GM21447 (cell line): Measurements from ENCODE around the gene PRR7.

Experiments
- ATAC-seq: cut with Tn5 transposase; IDR thresholded peaks from one replicate; pipeline ENCODE4 v1.9.1; 2021; ENCODE audit not compliant: unreplicated experiment

PRR7 gene

DNA sequence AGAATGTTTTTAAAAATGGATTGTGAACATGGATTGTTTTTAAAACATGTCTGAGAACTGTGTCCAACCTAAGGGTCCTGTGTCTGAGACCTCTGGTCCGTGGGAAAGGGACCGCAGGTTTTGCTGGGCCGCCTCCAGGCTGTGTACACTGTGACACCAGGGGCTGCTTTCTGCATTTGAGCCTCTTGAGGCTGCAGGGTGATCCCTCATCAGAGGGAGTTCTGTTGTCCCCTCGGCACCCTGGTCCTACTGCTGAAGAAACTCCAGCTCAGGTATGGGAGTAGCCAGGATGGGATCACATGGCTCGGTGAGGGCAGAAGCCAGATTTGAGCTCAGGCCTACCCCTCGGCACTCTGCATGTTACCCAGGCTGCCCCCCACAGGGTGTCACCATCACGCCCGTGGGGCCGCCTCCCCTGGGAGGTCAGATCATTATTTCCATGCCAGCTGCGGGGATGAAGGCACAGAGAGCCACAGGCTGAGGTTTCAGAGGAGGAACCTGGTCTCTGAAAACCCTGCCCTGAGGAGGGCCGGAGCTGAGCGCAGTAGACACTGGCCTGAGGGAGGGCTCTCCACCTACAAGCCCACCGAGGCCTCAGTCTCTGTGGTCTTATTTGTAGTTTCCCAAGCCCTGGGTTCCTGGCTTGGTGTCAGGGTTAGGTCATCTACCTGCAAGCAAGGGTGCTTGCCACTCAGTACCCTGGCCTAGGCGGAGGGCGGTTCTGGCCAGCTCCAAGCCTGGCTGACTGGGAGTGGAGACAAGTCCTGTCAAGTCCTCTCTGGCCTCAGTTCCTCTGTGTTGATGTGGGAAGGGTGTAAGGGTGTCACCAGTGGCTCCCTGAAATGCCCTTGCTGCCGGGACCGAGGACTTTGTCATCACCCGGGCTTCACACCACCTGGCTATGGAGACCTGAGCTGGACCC lies 2.8 kb downstream of the PRR7 start:
- no peak for ATAC-seq

DNA sequence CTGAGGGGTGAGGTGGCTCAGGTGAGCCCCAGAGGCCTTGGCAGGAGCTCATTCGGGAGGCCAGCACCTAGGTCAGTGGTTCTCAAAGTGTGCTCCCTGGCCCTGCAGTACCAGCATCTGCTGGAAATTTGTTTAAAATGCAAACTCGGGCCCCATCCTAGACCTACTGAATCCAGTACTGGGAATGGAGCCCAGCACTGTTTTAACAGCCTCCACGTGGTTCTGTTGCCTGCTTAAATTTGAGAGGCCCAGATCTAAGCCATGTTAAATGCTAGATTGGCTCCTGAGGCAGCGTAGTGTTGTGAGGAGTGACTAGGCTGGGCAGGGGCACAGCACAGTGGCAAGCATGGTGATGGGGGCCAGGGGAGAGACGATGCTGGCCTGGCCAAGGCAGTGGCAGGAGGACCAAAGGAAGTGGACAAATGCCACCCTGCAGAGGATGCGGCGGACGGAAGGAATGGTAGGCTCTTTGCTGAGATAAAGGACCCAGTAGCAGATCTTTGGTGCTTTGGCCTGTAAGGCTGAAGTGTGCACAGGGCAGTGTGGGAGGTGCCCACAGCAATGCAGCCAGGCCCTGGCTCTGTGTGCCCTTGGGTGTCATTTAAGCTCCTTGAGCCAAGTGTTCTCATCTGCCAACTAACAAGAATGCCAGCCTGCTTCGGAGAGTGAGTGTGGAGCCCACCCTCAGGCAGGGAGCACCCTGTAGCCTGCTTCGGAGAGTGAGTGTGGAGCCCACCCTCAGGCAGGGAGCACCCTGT lies 4.2 kb downstream of the PRR7 start:
- no peak for ATAC-seq

DNA sequence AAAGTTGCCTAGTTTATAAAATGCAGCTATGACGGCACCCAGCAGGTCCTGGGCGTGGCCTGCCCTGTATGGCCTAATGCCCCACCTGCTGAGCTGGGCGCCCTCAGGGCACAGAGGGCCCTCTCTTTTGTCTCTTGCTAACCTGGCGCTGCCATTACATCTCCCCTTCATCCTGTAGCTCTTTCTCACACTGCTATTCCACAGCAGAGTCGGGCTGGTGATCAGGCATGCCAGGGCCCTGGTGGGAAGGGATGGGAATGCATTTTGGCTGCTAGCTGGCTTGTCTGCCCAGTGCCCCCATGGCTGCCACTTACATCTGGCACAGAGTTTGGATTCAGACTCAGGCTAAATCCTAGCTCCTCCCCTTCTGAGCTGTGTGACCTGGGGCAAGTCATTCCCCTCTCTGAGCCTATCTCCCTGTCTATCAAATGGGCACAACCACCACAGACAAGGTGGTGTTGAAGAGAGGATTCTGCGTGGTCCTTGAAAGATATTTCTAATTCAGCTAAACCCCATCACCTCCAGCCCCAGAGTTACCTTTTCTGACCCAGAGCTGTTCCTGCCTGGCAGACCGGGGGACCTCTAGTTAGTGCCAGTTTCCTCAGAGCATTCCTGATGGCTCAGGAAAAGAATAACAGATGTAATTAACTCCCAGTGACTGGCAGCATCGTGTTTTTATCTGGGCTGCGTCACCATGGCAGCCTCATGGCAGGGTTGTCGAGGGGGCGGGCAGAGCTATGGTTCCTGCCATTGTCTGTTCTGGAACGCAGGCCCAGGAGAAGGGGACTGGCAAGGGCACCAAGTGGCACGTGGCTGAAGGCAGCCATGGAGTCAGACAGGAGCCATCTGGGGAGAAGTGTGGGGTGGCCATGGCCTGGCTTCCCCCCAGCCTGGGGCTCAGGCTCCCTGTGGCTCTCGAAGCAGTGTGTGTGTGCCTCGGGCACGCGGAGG lies 6.3 kb downstream of the PRR7 start:
- ATAC-seq, result no peak

DNA sequence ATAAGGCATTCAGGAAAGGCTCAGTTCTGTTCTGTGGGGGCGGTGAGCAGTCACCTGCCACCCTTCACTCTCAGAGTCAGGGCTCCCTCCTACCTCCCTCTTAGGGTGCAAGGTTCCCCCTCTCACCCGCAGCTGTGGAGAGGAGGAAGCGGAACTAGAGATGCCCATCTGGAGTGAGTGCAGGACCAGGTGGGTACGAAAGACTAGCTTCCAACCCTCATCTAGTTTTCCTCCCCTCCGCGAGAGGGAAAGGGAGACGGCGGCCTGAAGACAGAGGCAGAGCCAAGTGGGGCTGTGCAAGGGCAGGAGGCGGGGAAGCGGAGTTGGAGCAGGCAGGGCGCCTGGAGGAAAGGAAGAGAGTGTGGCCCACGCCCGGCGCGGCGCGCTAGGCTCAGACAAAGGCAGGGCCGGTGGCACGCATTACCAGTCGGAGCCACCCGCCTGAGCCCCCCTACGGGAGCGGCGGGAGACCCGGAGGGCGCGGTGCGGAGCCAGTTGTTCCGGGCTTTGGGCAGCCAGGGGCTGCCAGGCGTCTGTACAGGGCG lies 7.3 kb downstream of the PRR7 start:
- peak; percentile 3 for ATAC-seq

DNA sequence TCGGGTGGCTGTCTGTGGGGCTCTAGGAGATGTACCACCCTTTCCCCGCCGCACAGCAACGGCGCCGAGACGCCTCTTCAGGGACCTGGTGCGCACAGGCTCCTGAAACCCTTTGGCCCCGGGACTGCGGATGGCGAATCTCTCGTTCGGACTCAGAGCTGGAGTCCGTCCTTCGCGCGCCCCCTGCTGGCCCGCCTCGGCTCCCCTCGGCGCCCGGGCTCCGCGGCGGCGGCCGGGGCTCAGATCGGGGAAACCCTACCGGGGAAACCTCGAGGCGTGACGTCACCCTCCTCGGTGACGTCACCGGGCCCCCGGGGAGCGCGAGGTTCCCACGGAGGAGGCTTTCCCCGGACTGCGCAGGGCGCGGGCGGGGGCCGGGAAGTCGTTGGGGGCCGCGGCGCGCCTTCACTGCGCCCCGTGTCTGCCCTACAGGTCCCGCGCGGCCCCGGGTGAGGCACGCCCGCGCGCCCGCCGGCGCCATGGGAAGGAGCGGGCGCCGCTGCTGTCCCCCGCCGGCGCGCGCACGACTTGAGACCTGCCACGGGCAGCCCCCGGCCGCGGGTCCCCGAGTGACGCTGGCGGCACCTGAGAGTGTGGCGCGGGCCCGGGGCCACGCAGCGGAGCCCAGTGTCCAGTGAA lies 7.9 kb downstream of the PRR7 start:
- ATAC-seq, result peak; percentile 43

DNA sequence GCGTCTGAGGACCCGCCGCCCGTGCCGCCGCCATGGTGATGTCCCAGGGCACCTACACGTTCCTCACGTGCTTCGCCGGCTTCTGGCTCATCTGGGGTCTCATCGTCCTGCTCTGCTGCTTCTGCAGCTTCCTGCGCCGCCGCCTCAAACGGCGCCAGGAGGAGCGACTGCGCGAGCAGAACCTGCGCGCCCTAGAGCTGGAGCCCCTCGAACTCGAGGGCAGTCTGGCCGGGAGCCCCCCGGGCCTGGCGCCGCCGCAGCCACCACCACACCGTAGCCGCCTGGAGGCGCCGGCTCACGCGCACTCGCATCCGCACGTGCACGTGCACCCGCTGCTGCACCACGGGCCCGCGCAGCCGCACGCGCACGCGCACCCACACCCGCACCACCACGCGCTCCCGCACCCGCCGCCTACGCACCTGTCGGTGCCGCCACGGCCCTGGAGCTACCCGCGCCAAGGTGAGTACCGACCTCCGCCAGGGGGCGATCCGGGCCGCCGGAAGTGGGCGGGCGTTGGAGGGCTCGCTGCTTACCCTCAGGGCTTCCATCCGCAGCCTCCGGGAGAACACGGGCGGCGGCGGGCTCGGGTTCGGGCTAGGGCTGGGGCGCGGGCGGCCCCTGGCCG lies 8.5 kb downstream of the PRR7 start:
- ATAC-seq, result peak; percentile 44

DNA sequence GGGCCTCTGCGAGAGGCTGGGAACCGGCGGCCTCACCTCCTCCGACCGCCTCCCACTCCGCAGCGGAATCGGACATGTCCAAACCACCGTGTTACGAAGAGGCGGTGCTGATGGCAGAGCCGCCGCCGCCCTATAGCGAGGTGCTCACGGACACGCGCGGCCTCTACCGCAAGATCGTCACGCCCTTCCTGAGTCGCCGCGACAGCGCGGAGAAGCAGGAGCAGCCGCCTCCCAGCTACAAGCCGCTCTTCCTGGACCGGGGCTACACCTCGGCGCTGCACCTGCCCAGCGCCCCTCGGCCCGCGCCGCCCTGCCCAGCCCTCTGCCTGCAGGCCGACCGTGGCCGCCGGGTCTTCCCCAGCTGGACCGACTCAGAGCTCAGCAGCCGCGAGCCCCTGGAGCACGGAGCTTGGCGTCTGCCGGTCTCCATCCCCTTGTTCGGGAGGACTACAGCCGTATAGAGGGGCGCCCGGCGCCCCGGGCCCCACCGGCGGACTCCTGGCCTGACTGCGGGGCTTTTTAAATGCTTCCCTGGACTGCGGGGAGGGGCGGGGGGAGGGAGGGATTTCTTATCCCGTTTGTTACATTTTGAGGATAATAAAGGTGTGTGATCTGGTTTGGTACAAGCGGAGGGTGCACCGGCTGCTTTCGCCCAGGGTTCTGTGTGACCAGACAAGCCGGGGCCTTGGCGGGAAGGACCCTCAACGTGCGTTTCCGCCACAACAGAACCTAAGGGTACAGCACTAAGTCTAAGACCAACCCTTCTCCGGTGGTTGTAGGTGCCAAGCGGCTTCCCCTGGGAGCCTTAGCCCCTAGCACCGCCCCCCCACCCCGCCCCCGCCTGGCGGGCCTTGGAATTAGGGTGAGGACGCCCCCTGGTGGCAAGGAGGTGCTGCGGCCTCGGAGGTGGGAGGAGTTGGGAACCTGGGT lies 9.3 kb downstream of the PRR7 start:
- ATAC-seq, result peak; percentile 16

DNA sequence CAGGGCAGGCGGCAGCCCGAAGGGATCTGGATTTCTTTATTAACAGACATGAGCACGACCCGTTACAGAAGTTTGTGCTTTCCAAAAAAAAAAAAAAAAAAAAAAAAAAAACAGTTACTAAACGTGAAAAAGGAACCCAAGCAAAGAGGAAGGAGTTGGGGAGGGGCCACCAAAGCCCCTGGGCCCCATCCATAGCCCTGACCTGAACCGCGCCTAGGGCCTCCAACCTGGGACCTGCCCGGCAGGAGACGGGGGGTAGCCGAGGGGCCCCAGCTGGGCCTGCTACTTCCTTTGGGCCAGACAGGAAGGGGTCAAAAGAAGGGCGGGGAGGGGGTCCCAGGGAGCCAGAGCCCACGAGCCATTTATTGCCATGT lies 10.0 kb downstream of the PRR7 start:
- ATAC-seq, result no peak

DNA sequence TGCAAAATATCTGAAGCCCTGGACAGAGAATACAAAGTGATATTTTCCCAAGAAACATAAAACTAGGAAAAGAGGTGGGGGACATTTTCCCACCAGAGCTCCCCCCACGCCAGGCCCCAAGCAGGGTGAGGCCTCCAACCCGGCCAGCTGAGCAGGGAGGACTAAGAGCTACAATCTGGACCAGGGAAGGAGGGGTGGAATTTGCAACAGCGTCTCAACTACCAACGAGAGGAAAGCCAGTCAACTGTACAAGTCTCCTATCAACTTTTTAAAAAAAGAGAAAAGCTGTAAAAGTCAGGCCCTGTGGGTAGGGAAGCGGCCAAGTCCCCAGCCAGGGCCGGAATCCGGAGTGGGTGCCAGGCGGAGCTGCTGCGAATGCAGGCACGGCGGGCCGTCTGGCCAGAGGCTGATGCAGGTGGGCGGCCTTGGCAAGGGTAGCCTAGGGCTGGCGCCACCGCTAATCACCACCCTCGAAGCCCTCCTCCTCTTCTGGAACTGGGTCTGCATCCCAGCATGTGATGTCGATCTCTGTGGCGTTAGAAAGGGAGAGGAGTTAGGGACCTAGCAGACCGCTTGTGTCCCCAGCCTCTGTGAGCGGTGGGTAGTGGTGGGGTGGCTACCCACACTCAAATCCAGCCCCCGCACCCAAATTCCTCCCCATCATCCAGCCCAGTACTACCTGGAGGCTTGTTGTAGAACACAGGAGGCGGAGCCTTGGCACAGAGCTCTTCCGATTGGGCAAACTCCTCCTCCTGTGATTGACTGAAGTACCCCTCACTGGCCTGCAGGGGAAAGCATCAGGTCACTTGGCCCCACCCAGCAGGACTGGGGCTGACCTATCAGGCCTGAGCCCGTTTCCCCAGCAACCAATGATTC lies 10.6 kb downstream of the PRR7 start:
- ATAC-seq, result peak; percentile 42

DNA sequence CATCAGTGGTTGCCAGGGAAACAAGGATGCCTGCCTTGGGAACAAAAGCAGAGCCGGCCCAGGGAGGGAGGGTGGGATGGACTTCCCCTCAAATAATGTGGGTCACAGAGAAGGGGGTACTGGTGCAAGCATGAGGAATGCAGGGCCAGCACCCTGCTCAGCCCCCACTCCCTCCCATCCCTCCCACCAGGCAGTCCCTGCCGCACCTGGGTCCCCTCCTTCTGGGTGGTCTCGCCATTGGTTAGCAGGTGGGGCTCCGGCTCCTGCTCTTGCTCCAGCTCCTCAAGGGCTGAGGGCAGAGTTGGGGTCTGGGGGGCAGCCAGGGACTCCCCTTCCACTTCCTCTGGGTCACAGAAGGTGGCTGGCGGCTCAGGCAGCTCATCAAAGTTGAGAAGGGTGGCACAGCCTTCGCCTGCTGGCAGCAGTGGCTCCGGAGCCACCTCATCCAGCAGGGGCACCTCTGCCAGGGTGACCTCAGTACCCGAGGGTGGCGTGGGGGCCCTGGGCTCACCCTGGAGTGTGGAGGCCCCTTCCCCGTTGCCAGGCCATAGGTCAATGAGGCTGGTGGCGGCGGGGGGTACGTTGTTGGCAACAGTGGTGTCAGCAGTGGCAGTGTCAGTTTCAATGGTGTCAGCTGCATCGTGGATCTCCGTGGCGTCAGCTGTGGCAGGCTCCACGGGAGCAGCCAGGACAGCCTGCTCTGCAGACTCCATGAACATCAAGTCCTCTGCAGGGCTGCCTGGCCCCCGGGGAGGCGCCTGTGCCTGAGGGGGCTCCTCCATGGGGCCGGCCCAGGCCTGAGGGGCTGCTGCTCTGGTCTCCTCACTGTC lies 11.5 kb downstream of the PRR7 start:
- ATAC-seq, result no peak

DNA sequence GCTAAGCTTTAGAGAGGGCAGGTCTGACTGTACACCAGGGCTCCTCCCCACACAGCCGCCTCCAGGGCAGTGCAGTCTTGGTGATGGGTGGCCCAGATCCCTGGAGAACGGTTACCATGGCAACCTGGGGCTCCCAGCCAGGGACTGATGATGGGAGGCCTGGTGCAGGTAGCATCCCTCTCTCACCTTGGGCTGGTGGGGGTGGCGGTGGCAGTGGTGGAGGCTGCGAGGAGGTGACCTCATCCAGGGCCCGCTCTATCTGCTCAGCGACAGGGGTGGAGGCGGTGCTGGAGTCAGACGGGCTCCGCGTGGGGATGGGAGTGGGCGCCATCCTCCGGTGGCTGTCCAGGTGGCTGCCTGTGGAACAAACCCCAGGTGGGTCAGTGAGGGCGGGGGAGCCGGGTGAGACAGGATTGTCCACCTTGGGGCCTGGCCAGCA lies 12.3 kb downstream of the PRR7 start:
- no peak for ATAC-seq

DNA sequence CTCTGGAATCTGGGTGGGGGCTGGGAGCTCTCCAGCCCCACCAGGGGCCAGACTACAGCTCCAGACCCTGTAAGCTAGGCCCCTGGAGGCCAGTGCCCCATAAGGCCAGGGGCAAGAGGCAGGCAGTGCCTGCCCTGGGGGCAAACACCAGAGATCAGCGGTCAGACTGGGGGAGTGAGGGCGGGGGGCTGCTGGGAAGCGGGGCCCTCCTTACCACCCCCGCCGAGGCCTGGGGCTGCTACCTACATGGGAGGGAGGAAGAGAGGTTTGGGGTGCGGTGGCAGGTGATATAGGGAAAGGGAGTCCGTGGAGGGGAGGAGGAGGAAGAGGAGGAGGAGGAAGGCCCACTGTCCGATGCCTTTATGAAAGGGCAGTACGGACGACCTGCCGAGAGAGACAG lies 12.7 kb downstream of the PRR7 start:
- no peak for ATAC-seq

DNA sequence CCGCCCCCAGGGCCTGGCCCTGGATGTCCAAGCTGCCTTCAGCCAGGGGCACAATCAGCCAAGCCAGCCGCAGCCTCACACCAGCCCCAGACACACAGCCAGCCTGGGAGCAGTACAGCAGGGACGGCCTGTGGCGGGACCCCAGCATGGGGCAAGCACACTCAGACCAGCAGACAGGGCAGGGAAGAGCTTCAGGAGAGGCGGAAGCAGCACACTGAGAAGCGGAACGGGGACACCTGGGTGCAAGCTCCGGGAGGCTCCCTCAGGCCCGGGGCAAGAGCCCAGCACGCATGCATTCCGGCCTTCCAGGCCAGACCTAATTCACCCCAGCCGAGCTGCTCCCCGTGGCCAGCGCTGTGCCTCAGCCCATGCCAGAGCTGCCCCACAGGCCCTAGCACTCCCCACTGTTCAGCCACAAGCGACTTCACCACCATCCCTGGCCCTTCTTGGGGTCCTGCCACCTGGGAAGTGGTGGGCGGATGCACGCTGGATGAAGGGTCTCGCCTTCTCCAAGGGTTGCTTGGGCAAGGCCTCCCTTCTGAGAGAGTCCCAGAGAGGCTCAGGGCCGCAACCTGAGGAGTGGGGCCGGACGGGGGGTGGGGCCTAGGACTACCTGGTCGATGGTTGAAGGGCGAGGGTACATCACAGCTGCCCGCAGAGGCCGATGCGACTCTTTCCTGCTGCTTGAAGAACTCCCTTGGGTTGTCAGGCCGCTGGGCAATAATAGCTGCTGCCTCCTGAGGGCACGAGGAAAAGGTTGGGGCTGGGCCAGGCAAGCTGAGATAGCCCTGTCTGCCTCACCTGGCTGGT lies 13.4 kb downstream of the PRR7 start:
- no peak for ATAC-seq

DNA sequence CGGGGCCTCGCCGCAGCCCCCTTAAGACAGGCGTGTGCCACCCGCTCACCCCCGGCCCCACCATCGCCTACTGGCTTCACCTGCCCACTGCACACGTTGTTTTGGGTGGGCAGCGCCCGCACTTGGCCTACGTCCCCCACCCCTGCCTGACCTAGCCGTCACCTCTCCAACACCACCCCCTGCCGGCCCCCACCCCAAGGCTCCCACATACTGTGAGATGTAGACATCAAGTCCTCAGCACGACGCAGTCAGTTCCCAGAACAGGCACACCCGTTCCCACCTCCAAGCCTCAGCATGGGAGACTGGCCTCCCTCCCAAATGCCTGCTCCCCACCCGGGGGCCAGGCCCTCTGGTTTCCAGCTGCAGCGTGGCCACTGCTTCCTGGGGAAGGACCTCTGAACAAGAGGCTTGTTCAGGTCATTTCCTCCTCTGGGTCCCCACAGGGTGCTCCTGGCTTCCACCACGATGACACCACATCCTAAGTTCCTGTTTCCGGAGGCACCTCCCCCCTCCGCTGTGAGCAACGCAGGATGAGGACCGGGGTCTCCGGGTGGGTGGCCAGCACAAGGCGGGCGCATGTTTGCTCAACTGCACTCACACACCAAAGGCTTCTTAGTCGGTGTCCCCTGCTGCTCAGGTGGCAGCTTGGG lies 15.5 kb downstream of the PRR7 start:
- ATAC-seq, result no peak

DNA sequence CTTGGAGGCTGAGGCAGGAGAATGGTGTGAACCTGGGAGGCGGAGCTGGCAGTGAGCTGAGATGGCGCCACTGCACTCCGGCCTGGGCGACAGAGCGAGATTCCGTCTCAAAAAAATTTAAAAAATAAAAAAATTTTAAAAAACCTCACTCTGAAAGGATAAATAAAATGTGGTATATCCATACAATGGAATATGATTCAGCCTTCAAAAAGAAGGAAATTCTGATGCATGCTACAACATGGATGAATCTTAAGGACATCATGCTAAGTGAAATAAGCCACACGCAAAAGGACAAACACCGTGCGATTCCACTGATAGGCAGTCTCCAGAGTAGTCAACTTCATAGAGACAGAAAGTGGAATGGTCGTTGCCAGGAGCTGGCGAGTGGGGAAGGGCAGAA lies 18.4 kb downstream of the PRR7 start:
- no peak for ATAC-seq

DNA sequence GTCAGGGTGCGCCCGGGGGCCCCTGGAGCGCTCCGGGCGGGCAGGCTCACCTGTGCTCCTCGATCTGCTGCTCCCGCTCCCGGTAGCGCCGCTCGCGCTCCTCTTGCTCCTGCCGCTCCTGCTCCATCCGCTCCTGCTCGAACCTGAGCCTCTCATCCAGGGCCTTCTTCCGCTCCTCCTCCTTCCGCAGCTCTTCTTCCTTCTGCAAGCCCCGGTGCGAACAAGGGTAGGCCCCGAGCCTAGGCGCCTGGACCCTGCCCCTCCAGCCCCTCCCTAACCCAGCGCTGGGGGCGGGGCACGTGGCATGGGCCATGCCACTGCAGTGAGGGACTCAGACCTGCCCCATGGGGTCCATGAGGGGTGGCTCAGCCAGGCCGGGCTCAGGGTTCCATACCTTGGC lies 20.2 kb downstream of the PRR7 start:
- no peak for ATAC-seq
